IMR-90 (cell line): ENCODE results near the gene TANGO2. TPM values are rescaled to one million over a fixed set of nuclear protein-coding genes. Genes with fewer than 3 reads are reported as not detected.

ENCODE experiments used
- ATAC-seq: fragments of 200-7000 bp; cut with Tn5 transposase; 2 replicates; pipeline ENCODE4 v1.9.1; 2020; ENCODE audit warnings: low read depth, mild to moderate bottlenecking, moderate library complexity
- BruUV-seq: library from RNA; stranded (reverse); fragments of 400-500 nt; replicated peaks from 2 replicates; lab custom pipeline; 2021; lab: Mats Ljungman, UMichigan
- CTCF ChIA-PET: fragments of 300-600 bp; formaldehyde crosslinking; extraction: SDS; loops from one replicate; lab custom pipeline; 2021; ENCODE audit warnings: antibody characterized with exemption; lab: Yijun Ruan, JAX
- POLR2A ChIA-PET: fragments of 300-600 bp; sonication (Branson Sonifier 250); formaldehyde crosslinking; loops from one replicate; lab custom pipeline; 2022; ENCODE audit warnings: antibody characterized with exemption; ENCODE audit not compliant: unreplicated experiment; lab: Charles Lee
- DNase-seq: peaks from one replicate; pipeline ENCODE4 v3.0.0; 2013
- H2AFZ ChIP-seq: replicated peaks from 2 replicates; pipeline ENCODE3; 2013; ENCODE audit warnings: low read length, mild to moderate bottlenecking; ENCODE audit not compliant: poor library complexity
- H2AK5ac ChIP-seq: 2 replicates; pipeline ENCODE4 v1.6.1; 2013; ENCODE audit warnings: low read depth, low read length, inconsistent platforms
- H2AK9ac ChIP-seq: replicated peaks from 2 replicates; pipeline ENCODE3; 2013; ENCODE audit warnings: mild to moderate bottlenecking, low read depth, low read length, moderate library complexity; ENCODE audit not compliant: poor library complexity
- H2BK120ac ChIP-seq: 2 replicates; pipeline ENCODE4 v1.6.1; 2013; ENCODE audit warnings: low read depth, low read length, inconsistent platforms
- H2BK15ac ChIP-seq: 3 replicates; pipeline ENCODE4 v1.6.1; 2013; ENCODE audit warnings: low read depth, low read length, inconsistent platforms
- H2BK20ac ChIP-seq: 2 replicates; pipeline ENCODE4 v1.6.1; 2013; ENCODE audit warnings: low read depth, mild to moderate bottlenecking, inconsistent platforms, low read length, moderate library complexity
- H2BK5ac ChIP-seq: 2 replicates; pipeline ENCODE4 v1.6.1; 2013; ENCODE audit warnings: mild to moderate bottlenecking, low read depth, low read length, inconsistent platforms; ENCODE audit not compliant: poor library complexity, severe bottlenecking
- H3K14ac ChIP-seq: replicated peaks from 2 replicates; pipeline ENCODE4 v1.6.1; 2013; ENCODE audit warnings: low read depth, low read length, inconsistent platforms
- H3K18ac ChIP-seq: 2 replicates; pipeline ENCODE4 v1.6.1; 2013; ENCODE audit warnings: low read depth, low read length, control low read depth
- H3K23ac ChIP-seq: 2 replicates; pipeline ENCODE4 v1.6.1; 2013; ENCODE audit warnings: low read depth, low read length, inconsistent platforms
- H3K27ac ChIP-seq: 2 replicates; pipeline ENCODE4 v1.5.1; 2013; ENCODE audit warnings: mild to moderate bottlenecking, control low read depth, low read length; ENCODE audit not compliant: insufficient read depth
- H3K27me3 ChIP-seq: 2 replicates; pipeline ENCODE4 v1.6.1; 2013; ENCODE audit warnings: low read length; ENCODE audit not compliant: control insufficient read depth, insufficient read depth
- H3K36me3 ChIP-seq: 2 replicates; pipeline ENCODE4 v1.6.1; 2013; ENCODE audit warnings: low read length, mixed read lengths; ENCODE audit not compliant: control insufficient read depth, insufficient read depth
- H3K4ac ChIP-seq: 2 replicates; pipeline ENCODE4 v1.6.1; 2013; ENCODE audit warnings: low read depth, low read length, inconsistent platforms
- H3K4me1 ChIP-seq: 2 replicates; pipeline ENCODE4 v1.6.1; 2013; ENCODE audit warnings: low read length, mixed read lengths; ENCODE audit not compliant: control insufficient read depth, insufficient read depth
- H3K4me2 ChIP-seq: 2 replicates; pipeline ENCODE4 v1.6.1; 2013; ENCODE audit warnings: low read depth, mild to moderate bottlenecking, control low read depth, low read length, moderate library complexity
- H3K4me3 ChIP-seq: 2 replicates; pipeline ENCODE4 v1.5.1; 2013; ENCODE audit warnings: low read depth, mild to moderate bottlenecking, control low read depth, low read length, moderate library complexity; ENCODE audit not compliant: insufficient read depth
- H3K56ac ChIP-seq: 2 replicates; pipeline ENCODE4 v1.6.1; 2013; ENCODE audit warnings: low read length, inconsistent platforms; ENCODE audit not compliant: insufficient read depth; ENCODE audit errors: extremely low read depth
- H3K79me1 ChIP-seq, 2 experiments: 2 replicates each; pipeline ENCODE4 v1.6.1; 2013; ENCODE audit warnings: low read length in 2 of 2, inconsistent platforms in 1 of 2, low read depth in 1 of 2
- H3K9ac ChIP-seq: 2 replicates; pipeline ENCODE4 v1.6.1; 2013; ENCODE audit warnings: low read depth, low read length, control low read depth
- H3K9me1 ChIP-seq: 2 replicates; pipeline ENCODE4 v1.6.1; 2013; ENCODE audit warnings: low read length, inconsistent platforms; ENCODE audit not compliant: insufficient read depth
- H3K9me3 ChIP-seq: 2 replicates; pipeline ENCODE4 v1.6.1; 2013; ENCODE audit warnings: low read length; ENCODE audit not compliant: control insufficient read depth, insufficient read depth
- H4K20me1 ChIP-seq: 2 replicates; pipeline ENCODE4 v1.6.1; 2013; ENCODE audit warnings: low read length, inconsistent platforms; ENCODE audit not compliant: insufficient read depth
- H4K5ac ChIP-seq: 2 replicates; pipeline ENCODE4 v1.6.1; 2013; ENCODE audit warnings: mild to moderate bottlenecking, low read depth, low read length, control low read depth
- H4K8ac ChIP-seq, 2 experiments: 2 replicates each; pipeline ENCODE4 v1.6.1; 2013; ENCODE audit warnings: low read depth in 2 of 2, low read length in 2 of 2, control low read depth in 1 of 2, inconsistent platforms in 1 of 2
- H4K91ac ChIP-seq: 2 replicates; pipeline ENCODE4 v1.6.1; 2013; ENCODE audit warnings: low read depth, low read length, inconsistent platforms; ENCODE audit not compliant: insufficient read depth
- BHLHE40 ChIP-seq: fragments of 150-350 bp; IDR thresholded peaks from 2 replicates; pipeline ENCODE4 v1.6.1; 2016; ENCODE audit warnings: mild to moderate bottlenecking, low read depth, low read length
- FOS ChIP-seq: fragments of 150-350 bp; IDR thresholded peaks from 2 replicates; pipeline ENCODE4 v1.6.1; 2016; ENCODE audit warnings: low read depth, low read length
- MAFK ChIP-seq: IDR thresholded peaks from 2 replicates; pipeline ENCODE4 v1.6.1; 2012; ENCODE audit warnings: low read depth, low read length, improper control_type of control experiment
- MXI1 ChIP-seq: IDR thresholded peaks from 2 replicates; pipeline ENCODE4 v1.6.1; 2012; ENCODE audit warnings: low read depth, mild to moderate bottlenecking, low read length, moderate library complexity, borderline replicate concordance
- NFE2L2 ChIP-seq: fragments of 150-350 bp; IDR thresholded peaks from 2 replicates; pipeline ENCODE4 v1.6.1; 2016; ENCODE audit warnings: low read depth, mild to moderate bottlenecking, low read length
- RCOR1 ChIP-seq: IDR thresholded peaks from 2 replicates; pipeline ENCODE4 v1.6.1; 2012; ENCODE audit warnings: mild to moderate bottlenecking, low read length, improper control_type of control experiment; ENCODE audit not compliant: insufficient replicate concordance
- RFX5 ChIP-seq: IDR thresholded peaks from 2 replicates; pipeline ENCODE4 v1.8.0; 2012; ENCODE audit warnings: low read depth, mild to moderate bottlenecking, low read length, moderate library complexity
- SMC3 ChIP-seq: fragments of 150-350 bp; IDR thresholded peaks from 2 replicates; pipeline ENCODE4 v1.6.1; 2016; ENCODE audit warnings: low read depth, mild to moderate bottlenecking, antibody characterized with exemption, low read length, moderate library complexity
- WGBS, 2 experiments: methylation state at CpG; one replicate each; pipeline versions ENCODE4 v1.1.5 to v1.1.7; 2013; ENCODE audit warnings: missing lambda C conversion rate in 2 of 2; ENCODE audit not compliant: insufficient read length in 1 of 2; ENCODE audit errors: extremely low coverage in 2 of 2; 5-methylcytosine and 5-hydroxymethylcytosine counted together
- dilution Hi-C: fragments of 300-500 bp; cut with HindIII; formaldehyde crosslinking; loops from one replicate; pipeline ENCODE4 v1.14.3; 2018; ENCODE audit warnings: low sequenced_read_pairs; ENCODE audit not compliant: unreplicated experiment
- in situ Hi-C: fragments of 300-500 bp; cut with MboI; formaldehyde crosslinking; loops from 3 replicates; pipeline ENCODE4 v1.14.3; 2019; ENCODE audit warnings: low sequenced_read_pairs, inconsistent platforms, mixed read lengths
- intact Hi-C: fragments of 100-400 bp; cut with micrococcal nuclease; formaldehyde crosslinking; loops from 2 replicates; pipeline ENCODE4 v1.10.0; 2022
- polyA plus RNA-seq, 3 experiments: library from polyadenylated mRNA; depleted of rRNA; stranded (reverse); fragments of >200 nt; gene quantifications; 2 replicates each; pipeline ENCODE4 v1.2.3, GENCODE V29; 2012; ENCODE audit warnings: low replicate concordance in 1 of 3
- total RNA-seq: library from RNA; depleted of rRNA; stranded (reverse); fragments of >200 nt; gene quantifications from 2 replicates; pipeline ENCODE4 v1.2.3, GENCODE V29; 2012
- TF ChIP-seq, protein P1 (sequence below): fragments of 150-350 bp; IDR thresholded peaks from 2 replicates; pipeline ENCODE4 v1.6.1; 2017; ENCODE audit warnings: mild to moderate bottlenecking, antibody characterized with exemption, low read length, low read depth

Gene TANGO2
- total and polyA plus RNA-seq, 2 of the 4 experiments (the other 2 are of a cell fraction) = 45.1 to 75.1 TPM

DNA sequence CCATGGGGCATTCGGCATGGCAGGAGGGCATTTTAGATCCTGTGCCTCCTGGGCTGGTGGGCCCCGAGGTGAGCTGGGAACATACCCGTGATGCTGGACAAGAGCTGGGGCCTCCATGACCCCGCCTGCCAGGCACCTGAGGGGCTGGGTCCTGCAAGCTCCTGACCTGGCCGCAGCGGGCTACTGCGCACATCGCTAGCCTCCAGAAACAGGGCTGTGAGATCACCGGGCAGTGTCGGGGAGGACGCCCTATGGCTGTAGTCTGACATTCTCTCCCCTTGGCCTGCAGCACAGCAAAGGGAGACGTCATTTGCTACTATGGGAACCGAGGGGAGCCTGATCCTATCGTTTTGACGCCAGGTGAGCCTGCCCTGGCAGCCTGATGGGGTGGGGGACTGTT, 34.7 kb downstream of the TANGO2 start:
- Histone ChIP-seq H3K9ac (no peak overlapping the region), H3K4me3 (no peak overlapping the region), H3K4me2 (no peak overlapping the region), H4K91ac (no peak overlapping the region), H3K9me3 (no peaks in the 10 kb centered on the region), H2BK15ac (no peak overlapping the region), H3K4me1 (no peaks in the 10 kb centered on the region), H4K20me1 (no peaks in the 10 kb centered on the region; the same call in 1 of the 2 replicates), H3K14ac (no peak overlapping the region), H3K4ac (no peak overlapping the region), H2AK9ac (no peak overlapping the region), H4K5ac (no peak overlapping the region), H3K56ac (no peak overlapping the region), H2AK5ac (no peak overlapping the region), H2BK20ac (no peak overlapping the region), H3K27me3 (no peaks in the 10 kb centered on the region), H3K18ac (no peak overlapping the region), H3K27ac (no peak overlapping the region), H2BK5ac (no peak overlapping the region), H2BK120ac (no peak overlapping the region), H2AFZ (no peak overlapping the region), H3K23ac (no peak overlapping the region), H4K8ac (no peak overlapping the region), H3K36me3 (peaks cover 50% of the 10 kb centered on the region), H3K9me1 (no peaks in the 10 kb centered on the region), H3K79me1 (peaks cover 5 to 7% of the 10 kb centered on the region in 2 experiments; a peak in 2 of 4 replicates)
- ChIA-PET CTCF (no interaction called here), POLR2A (no interaction called here)
- DNase-seq (no peak), ATAC-seq (no peak)
- dilution Hi-C loops = no loop called here
- no TSS peak for BruUV-seq
- TF ChIP-seq NFE2L2 = no peak
- TF ChIP-seq MXI1 = no peak
- TF ChIP-seq SMC3 = no peak
- no peak for TF ChIP-seq MAFK
- TF ChIP-seq FOS = no peak
- no peak for TF ChIP-seq RCOR1
- no peak for TF ChIP-seq RFX5
- TF ChIP-seq, protein P1, sequence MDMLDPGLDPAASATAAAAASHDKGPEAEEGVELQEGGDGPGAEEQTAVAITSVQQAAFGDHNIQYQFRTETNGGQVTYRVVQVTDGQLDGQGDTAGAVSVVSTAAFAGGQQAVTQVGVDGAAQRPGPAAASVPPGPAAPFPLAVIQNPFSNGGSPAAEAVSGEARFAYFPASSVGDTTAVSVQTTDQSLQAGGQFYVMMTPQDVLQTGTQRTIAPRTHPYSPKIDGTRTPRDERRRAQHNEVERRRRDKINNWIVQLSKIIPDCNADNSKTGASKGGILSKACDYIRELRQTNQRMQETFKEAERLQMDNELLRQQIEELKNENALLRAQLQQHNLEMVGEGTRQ = no peak
- no peak for TF ChIP-seq BHLHE40
- intact Hi-C loops = no loop called here
- in situ Hi-C loops = no loop called here
- 100% methylated on average over 10 of the region's 15 CpGs; no CpG with 5 or more reads in 1 of the 2 experiments for WGBS, 2 experiments
